Astrocyte (in vitro differentiated cells and primary cell): ENCODE measurements around the gene TRIM63. TPM values are rescaled to one million over a fixed set of nuclear protein-coding genes. Genes with fewer than 3 reads are reported as not detected.
A peak's percentile ranks its signal among the peaks of the same experiment; 100 is the strongest.

Experiments used
- DNase-seq: peaks from one replicate; pipeline ENCODE4 v3.0.0-alpha.2; 2010; ENCODE audit warnings: low read depth
- FAIRE-seq: peaks from 2 replicates; lab custom pipeline; 2011; peaks lifted over from hg19 to GRCh38; lab: Jason Lieb, UNC
- H2AFZ ChIP-seq: 2 replicates; pipeline ENCODE4 v1.6.0; 2012; ENCODE audit warnings: low read depth, low read length, inconsistent platforms
- H3K27ac ChIP-seq: 2 replicates; pipeline ENCODE4 v1.5.1; 2011; ENCODE audit warnings: low read depth, low read length, inconsistent platforms
- H3K27me3 ChIP-seq: 2 replicates; pipeline ENCODE4 v1.6.0; 2011; ENCODE audit warnings: low read length, inconsistent platforms; ENCODE audit not compliant: insufficient read depth
- H3K36me3 ChIP-seq: 2 replicates; pipeline ENCODE4 v1.5.1; 2011; ENCODE audit warnings: low read length, inconsistent platforms; ENCODE audit not compliant: insufficient read depth
- H3K4me1 ChIP-seq: 2 replicates; pipeline ENCODE4 v1.5.1; 2011; ENCODE audit warnings: low read length, inconsistent platforms; ENCODE audit not compliant: insufficient read depth
- H3K4me2 ChIP-seq: 2 replicates; pipeline ENCODE4 v1.6.0; 2012; ENCODE audit warnings: low read length, inconsistent platforms
- H3K4me3 ChIP-seq: 2 replicates; pipeline ENCODE4 v1.5.1; 2011; ENCODE audit warnings: low read depth, mild to moderate bottlenecking, low read length, inconsistent platforms; ENCODE audit not compliant: insufficient read depth
- H3K79me2 ChIP-seq: 2 replicates; pipeline ENCODE4 v1.6.0; 2012; ENCODE audit warnings: mild to moderate bottlenecking, low read length, inconsistent platforms; ENCODE audit not compliant: insufficient read depth
- H3K9ac ChIP-seq: 2 replicates; pipeline ENCODE4 v1.6.0; 2012; ENCODE audit warnings: mild to moderate bottlenecking, low read length, inconsistent platforms
- H3K9me3 ChIP-seq: 2 replicates; pipeline ENCODE4 v1.5.1; 2012; ENCODE audit warnings: low read depth, mild to moderate bottlenecking, low read length, inconsistent platforms; ENCODE audit not compliant: insufficient read depth
- H4K20me1 ChIP-seq: 2 replicates; pipeline ENCODE4 v1.6.0; 2012; ENCODE audit warnings: low read length, inconsistent platforms; ENCODE audit not compliant: insufficient read depth
- H3K27ac Mint-ChIP-seq: one replicate; pipeline ENCODE4 v1.8.0; 2021; ENCODE audit warnings: mild to moderate bottlenecking, mixed read lengths; ENCODE audit not compliant: unreplicated experiment
- H3K27me3 Mint-ChIP-seq: one replicate; pipeline ENCODE4 v1.8.0; 2021; ENCODE audit warnings: low read depth, mixed read lengths; ENCODE audit not compliant: unreplicated experiment
- H3K36me3 Mint-ChIP-seq: one replicate; pipeline ENCODE4 v1.8.0; 2021; ENCODE audit warnings: low read depth, mixed read lengths; ENCODE audit not compliant: unreplicated experiment
- H3K4me1 Mint-ChIP-seq: one replicate; pipeline ENCODE4 v1.8.0; 2021; ENCODE audit warnings: low read depth, mixed read lengths; ENCODE audit not compliant: unreplicated experiment
- H3K4me3 Mint-ChIP-seq: one replicate; pipeline ENCODE4 v1.8.0; 2021; ENCODE audit warnings: mild to moderate bottlenecking, moderate library complexity, mixed read lengths; ENCODE audit not compliant: unreplicated experiment
- H3K9me3 Mint-ChIP-seq: one replicate; pipeline ENCODE4 v1.8.0; 2021; ENCODE audit warnings: mild to moderate bottlenecking, mixed read lengths; ENCODE audit not compliant: unreplicated experiment
- EZH2 ChIP-seq: IDR thresholded peaks from 2 replicates; pipeline ENCODE4 v1.6.1; 2012; ENCODE audit warnings: mild to moderate bottlenecking, low read length, inconsistent platforms; ENCODE audit not compliant: insufficient read depth
- total RNA-seq: library from RNA; stranded (reverse); gene quantifications from 2 replicates; pipeline ENCODE4 v1.2.1, GENCODE V29; 2021
- TF ChIP-seq, protein P1 (sequence below): IDR thresholded peaks from 2 replicates; pipeline ENCODE4 v1.5.1; 2011; ENCODE audit warnings: low read depth, mild to moderate bottlenecking, inconsistent platforms, low read length, moderate library complexity; ENCODE audit not compliant: insufficient read depth

The TRIM63 gene
- total RNA-seq, 1 donor from 2014 or later: not detected

DNA sequence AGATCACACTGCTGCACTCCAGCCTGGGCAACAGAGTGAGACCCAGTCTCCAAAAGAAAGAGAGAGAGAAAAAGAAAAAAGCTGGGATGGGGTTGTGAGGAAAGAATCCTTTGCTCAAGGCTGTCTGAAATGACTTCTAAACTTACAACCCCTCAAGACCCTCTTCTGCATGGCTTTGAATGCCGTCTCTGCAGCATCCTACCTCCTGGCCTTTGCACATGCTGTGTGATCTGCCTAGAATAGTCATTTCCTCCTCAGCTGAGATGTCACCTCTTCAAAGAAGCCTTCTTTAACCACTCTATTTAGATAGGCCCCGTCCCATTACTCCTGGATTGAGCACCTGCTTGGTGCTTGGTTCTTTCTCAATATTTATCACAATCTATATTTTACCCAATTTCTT, 17.4 kb upstream of the TRIM63 start:
- no peak for FAIRE-seq
- H3K4me3 ChIP-seq: no peak overlapping the region
- H3K36me3 Mint-ChIP-seq: no peaks in the 10 kb centered on the region

DNA sequence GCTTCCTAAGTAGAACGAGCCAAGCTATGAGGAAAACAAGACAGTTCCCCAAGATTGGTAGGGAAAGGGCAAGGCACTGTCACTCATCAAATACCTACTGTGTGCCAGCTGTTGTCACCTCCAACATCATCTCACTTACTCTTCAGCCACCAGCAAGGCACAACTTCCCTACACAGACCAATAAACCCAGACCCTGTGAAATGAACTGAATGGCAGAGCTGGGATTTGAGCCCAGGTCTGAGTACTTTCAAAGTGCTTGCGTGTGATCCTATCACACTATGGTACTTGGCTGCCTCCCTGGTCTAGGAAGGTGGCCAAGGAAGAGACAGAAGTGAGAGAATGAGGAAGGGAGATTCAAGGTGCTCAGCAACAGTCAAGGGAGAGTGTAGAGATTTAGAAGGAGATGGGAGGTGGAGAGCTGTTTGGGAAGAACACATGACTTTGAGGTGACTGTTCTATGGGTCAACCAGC, 16.7 kb upstream of the TRIM63 start:
- no peak for FAIRE-seq
- no peak overlapping the region for H3K27ac Mint-ChIP-seq
- H3K27ac ChIP-seq: no peak overlapping the region

More for the DNA sequence above, 17.4 kb upstream of the TRIM63 start:
- H3K27me3 ChIP-seq: peaks cover 21% of the 10 kb centered on the region
- no peak overlapping the region for H3K27ac Mint-ChIP-seq
- H4K20me1 ChIP-seq: no peaks in the 10 kb centered on the region
- no peaks in the 10 kb centered on the region for H3K9me3 ChIP-seq
- no peak overlapping the region for H2AFZ ChIP-seq
- H3K27ac ChIP-seq: no peak overlapping the region
- no peaks in the 10 kb centered on the region for H3K9me3 Mint-ChIP-seq
- H3K4me1 ChIP-seq: no peaks in the 10 kb centered on the region
- no peak overlapping the region for H3K9ac ChIP-seq
- no peak overlapping the region for H3K4me3 Mint-ChIP-seq
- H3K4me2 ChIP-seq: no peak overlapping the region
- no peaks in the 10 kb centered on the region for H3K36me3 ChIP-seq
- H3K79me2 ChIP-seq: no peaks in the 10 kb centered on the region
- TF ChIP-seq EZH2: no peak
- TF ChIP-seq, protein P1, sequence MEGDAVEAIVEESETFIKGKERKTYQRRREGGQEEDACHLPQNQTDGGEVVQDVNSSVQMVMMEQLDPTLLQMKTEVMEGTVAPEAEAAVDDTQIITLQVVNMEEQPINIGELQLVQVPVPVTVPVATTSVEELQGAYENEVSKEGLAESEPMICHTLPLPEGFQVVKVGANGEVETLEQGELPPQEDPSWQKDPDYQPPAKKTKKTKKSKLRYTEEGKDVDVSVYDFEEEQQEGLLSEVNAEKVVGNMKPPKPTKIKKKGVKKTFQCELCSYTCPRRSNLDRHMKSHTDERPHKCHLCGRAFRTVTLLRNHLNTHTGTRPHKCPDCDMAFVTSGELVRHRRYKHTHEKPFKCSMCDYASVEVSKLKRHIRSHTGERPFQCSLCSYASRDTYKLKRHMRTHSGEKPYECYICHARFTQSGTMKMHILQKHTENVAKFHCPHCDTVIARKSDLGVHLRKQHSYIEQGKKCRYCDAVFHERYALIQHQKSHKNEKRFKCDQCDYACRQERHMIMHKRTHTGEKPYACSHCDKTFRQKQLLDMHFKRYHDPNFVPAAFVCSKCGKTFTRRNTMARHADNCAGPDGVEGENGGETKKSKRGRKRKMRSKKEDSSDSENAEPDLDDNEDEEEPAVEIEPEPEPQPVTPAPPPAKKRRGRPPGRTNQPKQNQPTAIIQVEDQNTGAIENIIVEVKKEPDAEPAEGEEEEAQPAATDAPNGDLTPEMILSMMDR: no peak
- H3K27me3 Mint-ChIP-seq: peaks cover 22% of the 10 kb centered on the region
- no peaks in the 10 kb centered on the region for H3K4me1 Mint-ChIP-seq
- no peak for DNase-seq

DNA sequence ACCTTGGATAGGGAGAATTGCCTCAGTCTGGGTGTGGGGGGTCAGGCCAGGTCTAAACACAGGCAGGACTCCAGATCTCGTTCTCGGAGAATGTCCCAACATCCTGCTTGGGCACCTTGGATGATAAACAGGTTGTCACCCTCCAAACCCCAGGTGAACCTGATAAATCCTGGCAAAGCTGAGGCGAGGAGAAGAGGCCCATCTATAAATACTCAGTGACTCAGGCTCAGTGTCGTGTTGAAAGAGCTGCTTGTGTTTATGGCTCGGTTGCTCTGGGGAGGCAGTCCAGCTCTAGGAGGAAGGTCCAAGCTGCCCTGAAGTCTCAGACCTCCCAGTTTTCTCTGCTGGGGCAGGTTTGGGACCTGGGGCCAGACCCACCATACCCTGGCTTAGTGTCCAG, 15.8 kb upstream of the TRIM63 start:
- DNase-seq: peak; percentile 22
- H3K4me3 Mint-ChIP-seq: no peak overlapping the region

More for the DNA sequence above, 16.7 kb upstream of the TRIM63 start:
- Mint-ChIP-seq H3K36me3 (no peaks in the 10 kb centered on the region), H3K9me3 (no peaks in the 10 kb centered on the region), H3K27me3 (peaks cover 23% of the 10 kb centered on the region), H3K4me1 (no peaks in the 10 kb centered on the region), H3K4me3 (no peak overlapping the region)
- Histone ChIP-seq H3K9me3 (no peaks in the 10 kb centered on the region), H3K27me3 (peaks cover 21% of the 10 kb centered on the region), H3K4me2 (no peak overlapping the region), H4K20me1 (no peaks in the 10 kb centered on the region), H2AFZ (no peak overlapping the region), H3K36me3 (no peaks in the 10 kb centered on the region), H3K4me1 (no peaks in the 10 kb centered on the region), H3K9ac (no peak overlapping the region), H3K79me2 (no peaks in the 10 kb centered on the region), H3K4me3 (no peak overlapping the region)
- no peak for TF ChIP-seq EZH2
- TF ChIP-seq, protein P1: no peak
- DNase-seq: peak; percentile 35

More for the DNA sequence above, 15.8 kb upstream of the TRIM63 start:
- H3K27ac ChIP-seq: no peak overlapping the region
- Mint-ChIP-seq H3K27ac (no peak overlapping the region), H3K4me1 (no peaks in the 10 kb centered on the region), H3K27me3 (peaks cover 31% of the 10 kb centered on the region), H3K36me3 (no peaks in the 10 kb centered on the region), H3K9me3 (no peaks in the 10 kb centered on the region)
- no peaks in the 10 kb centered on the region for H3K9me3 ChIP-seq
- H3K4me3 ChIP-seq: no peak overlapping the region
- H3K4me1 ChIP-seq: no peaks in the 10 kb centered on the region
- no peak for TF ChIP-seq EZH2
- TF ChIP-seq, protein P1: no peak
- H3K79me2 ChIP-seq: no peaks in the 10 kb centered on the region
- H2AFZ ChIP-seq: no peak overlapping the region
- H3K9ac ChIP-seq: no peak overlapping the region
- H4K20me1 ChIP-seq: no peaks in the 10 kb centered on the region
- peaks cover 24% of the 10 kb centered on the region for H3K27me3 ChIP-seq
- no peak for FAIRE-seq
- no peaks in the 10 kb centered on the region for H3K36me3 ChIP-seq
- no peak overlapping the region for H3K4me2 ChIP-seq
